ENCODE data around the gene IL36A.

Gene IL36A

GRCh38 chr2:112989611-112990010 is 15.6 kb upstream of the IL36A start:
- Mint-ChIP-seq H3K36me3 (ENCODE audit: low read depth) (peaks cover 18% of the 10 kb centered on the region), H3K4me1 (ENCODE audit: low read depth) (peaks cover 19% of the 10 kb centered on the region), H3K9me3 (peaks cover 51% of the 10 kb centered on the region), H3K27me3 (ENCODE audit: low read depth) (no peaks in the 10 kb centered on the region), H3K4me3 (no peak overlapping the region), H3K27ac (no peak overlapping the region)
- no peak for DNase-seq (ENCODE audit: low spot score)

- no peak for DNase-seq (ENCODE audit: low spot score)
- Mint-ChIP-seq H3K9me3 (peaks cover 47% of the 10 kb centered on the region), H3K4me3 (no peak overlapping the region), H3K27me3 (ENCODE audit: low read depth) (no peaks in the 10 kb centered on the region), H3K27ac (no peak overlapping the region), H3K4me1 (ENCODE audit: low read depth) (peaks cover 30% of the 10 kb centered on the region), H3K36me3 (ENCODE audit: low read depth) (peaks cover 18% of the 10 kb centered on the region)
These were observed 11.4 kb upstream of the IL36A start for GRCh38 chr2:112993831-112994230.

GRCh38 chr2:112994648-112995047 is 10.6 kb upstream of the IL36A start:
- Mint-ChIP-seq H3K27ac (no peak overlapping the region), H3K4me3 (no peak overlapping the region), H3K27me3 (ENCODE audit: low read depth) (no peaks in the 10 kb centered on the region), H3K36me3 (ENCODE audit: low read depth) (peaks cover 21% of the 10 kb centered on the region), H3K4me1 (ENCODE audit: low read depth) (peaks cover 30% of the 10 kb centered on the region), H3K9me3 (peaks cover 50% of the 10 kb centered on the region)
- DNase-seq (ENCODE audit: low spot score) = no peak

- Mint-ChIP-seq H3K4me3 (peak overlapping the region; percentile 79), H3K27ac (peak overlapping the region; percentile 90), H3K4me1 (ENCODE audit: low read depth) (peaks cover 30% of the 10 kb centered on the region), H3K9me3 (peaks cover 51% of the 10 kb centered on the region), H3K36me3 (ENCODE audit: low read depth) (peaks cover 20% of the 10 kb centered on the region), H3K27me3 (ENCODE audit: low read depth) (no peaks in the 10 kb centered on the region)
- DNase-seq (ENCODE audit: low spot score) = no peak
These were observed 9.8 kb upstream of the IL36A start for GRCh38 chr2:112995346-112995920.

- Mint-ChIP-seq H3K27me3 (ENCODE audit: low read depth) (no peaks in the 10 kb centered on the region), H3K4me1 (ENCODE audit: low read depth) (peaks cover 30% of the 10 kb centered on the region), H3K27ac (peak overlapping the region; percentile 80), H3K9me3 (peaks cover 51% of the 10 kb centered on the region), H3K4me3 (peak overlapping the region; percentile 58), H3K36me3 (ENCODE audit: low read depth) (peaks cover 25% of the 10 kb centered on the region)
- peak; percentile 69 for DNase-seq (ENCODE audit: low spot score)
These were observed 8.6 kb upstream of the IL36A start for GRCh38 chr2:112996635-112997034.

GRCh38 chr2:112997151-112997550 is 8.1 kb upstream of the IL36A start:
- peak overlapping the region; percentile 58 for H3K4me3 Mint-ChIP-seq
- H3K27ac Mint-ChIP-seq = peak overlapping the region; percentile 80
- DNase-seq (ENCODE audit: low spot score) = no peak
- peaks cover 23% of the 10 kb centered on the region for H3K36me3 Mint-ChIP-seq (ENCODE audit: low read depth)
- peaks cover 51% of the 10 kb centered on the region for H3K9me3 Mint-ChIP-seq
- H3K4me1 Mint-ChIP-seq (ENCODE audit: low read depth) = peaks cover 30% of the 10 kb centered on the region
- H3K27me3 Mint-ChIP-seq (ENCODE audit: low read depth) = no peaks in the 10 kb centered on the region

- H3K27me3 Mint-ChIP-seq (ENCODE audit: low read depth) = no peaks in the 10 kb centered on the region
- DNase-seq (ENCODE audit: low spot score) = no peak
These were observed 4.8 kb upstream of the IL36A start for GRCh38 chr2:113000436-113000835.

GRCh38 chr2:113002677-113003076 is 2.6 kb upstream of the IL36A start:
- Mint-ChIP-seq H3K27me3 (ENCODE audit: low read depth) (no peaks in the 10 kb centered on the region), H3K4me3 (no peak overlapping the region), H3K36me3 (ENCODE audit: low read depth) (peaks cover 15% of the 10 kb centered on the region), H3K27ac (no peak overlapping the region), H3K4me1 (ENCODE audit: low read depth) (peaks cover under 1% of the 10 kb centered on the region), H3K9me3 (peaks cover 42% of the 10 kb centered on the region)
- no peak for DNase-seq (ENCODE audit: low spot score)

More at GRCh38 chr2:113000436-113000835, 4.8 kb upstream of the IL36A start:
- Mint-ChIP-seq H3K36me3 (ENCODE audit: low read depth) (peaks cover 15% of the 10 kb centered on the region), H3K4me3 (no peak overlapping the region), H3K4me1 (ENCODE audit: low read depth) (peaks cover 20% of the 10 kb centered on the region), H3K9me3 (peaks cover 42% of the 10 kb centered on the region), H3K27ac (no peak overlapping the region)

GRCh38 chr2:113007250-113007649 is 2.0 kb downstream of the IL36A start:
- H3K36me3 Mint-ChIP-seq (ENCODE audit: low read depth) = peaks cover 2% of the 10 kb centered on the region
- no peak for DNase-seq (ENCODE audit: low spot score)
- peaks cover 8% of the 10 kb centered on the region for H3K9me3 Mint-ChIP-seq
- H3K27me3 Mint-ChIP-seq (ENCODE audit: low read depth) = peaks cover 3% of the 10 kb centered on the region
- H3K27ac Mint-ChIP-seq = no peak overlapping the region
- peaks cover 10% of the 10 kb centered on the region for H3K4me1 Mint-ChIP-seq (ENCODE audit: low read depth)
- no peak overlapping the region for H3K4me3 Mint-ChIP-seq

GRCh38 chr2:113009622-113010021 is 4.4 kb downstream of the IL36A start:
- peaks cover 4% of the 10 kb centered on the region for H3K9me3 Mint-ChIP-seq
- peaks cover 3% of the 10 kb centered on the region for H3K36me3 Mint-ChIP-seq (ENCODE audit: low read depth)
- peaks cover 3% of the 10 kb centered on the region for H3K27me3 Mint-ChIP-seq (ENCODE audit: low read depth)
- no peak overlapping the region for H3K27ac Mint-ChIP-seq
- no peak for DNase-seq (ENCODE audit: low spot score)
- no peak overlapping the region for H3K4me3 Mint-ChIP-seq
- peaks cover 10% of the 10 kb centered on the region for H3K4me1 Mint-ChIP-seq (ENCODE audit: low read depth)

- no peak for DNase-seq (ENCODE audit: low spot score)
- no peak overlapping the region for H3K27ac Mint-ChIP-seq
- peaks cover 10% of the 10 kb centered on the region for H3K4me1 Mint-ChIP-seq (ENCODE audit: low read depth)
- peaks cover 4% of the 10 kb centered on the region for H3K9me3 Mint-ChIP-seq
- peaks cover 3% of the 10 kb centered on the region for H3K36me3 Mint-ChIP-seq (ENCODE audit: low read depth)
- H3K4me3 Mint-ChIP-seq = no peak overlapping the region
- peaks cover 6% of the 10 kb centered on the region for H3K27me3 Mint-ChIP-seq (ENCODE audit: low read depth)
These were observed 4.8 kb downstream of the IL36A start for GRCh38 chr2:113010088-113010487.

- no peak for DNase-seq (ENCODE audit: low spot score)
- Mint-ChIP-seq H3K27ac (no peak overlapping the region), H3K9me3 (peaks cover 4% of the 10 kb centered on the region), H3K27me3 (ENCODE audit: low read depth) (peaks cover 6% of the 10 kb centered on the region), H3K4me1 (ENCODE audit: low read depth) (peaks cover 10% of the 10 kb centered on the region), H3K4me3 (no peak overlapping the region), H3K36me3 (ENCODE audit: low read depth) (peaks cover 3% of the 10 kb centered on the region)
These were observed 5.8 kb downstream of the IL36A start for GRCh38 chr2:113011108-113011507.

GRCh38 chr2:113012436-113013335 is 7.4 kb downstream of the IL36A start:
- no peak for DNase-seq (ENCODE audit: low spot score)
- no peak overlapping the region for H3K27ac Mint-ChIP-seq
- peaks cover 3% of the 10 kb centered on the region for H3K36me3 Mint-ChIP-seq (ENCODE audit: low read depth)
- H3K27me3 Mint-ChIP-seq (ENCODE audit: low read depth) = peaks cover 15% of the 10 kb centered on the region
- H3K9me3 Mint-ChIP-seq = peaks cover 4% of the 10 kb centered on the region
- H3K4me3 Mint-ChIP-seq = no peak overlapping the region
- peaks cover 10% of the 10 kb centered on the region for H3K4me1 Mint-ChIP-seq (ENCODE audit: low read depth)

- DNase-seq (ENCODE audit: low spot score) = no peak
- H3K4me1 Mint-ChIP-seq (ENCODE audit: low read depth) = peaks cover 10% of the 10 kb centered on the region
- peaks cover 4% of the 10 kb centered on the region for H3K9me3 Mint-ChIP-seq
- H3K27me3 Mint-ChIP-seq (ENCODE audit: low read depth) = peaks cover 19% of the 10 kb centered on the region
- no peak overlapping the region for H3K27ac Mint-ChIP-seq
- H3K36me3 Mint-ChIP-seq (ENCODE audit: low read depth) = peaks cover 3% of the 10 kb centered on the region
- no peak overlapping the region for H3K4me3 Mint-ChIP-seq
These were observed 8.0 kb downstream of the IL36A start for GRCh38 chr2:113013336-113013661.
